Measurements from ENCODE around the gene FCHSD2. TPM values are rescaled to one million over a fixed set of nuclear protein-coding genes. Genes with fewer than 3 reads are reported as not detected.

Gene FCHSD2
- total and polyA plus RNA-seq, 2 of the 8 experiments (the other 6 are each of a cell fraction or from before 2014, with no cell fraction given) = 4.1 to 7.8 TPM

DNA sequence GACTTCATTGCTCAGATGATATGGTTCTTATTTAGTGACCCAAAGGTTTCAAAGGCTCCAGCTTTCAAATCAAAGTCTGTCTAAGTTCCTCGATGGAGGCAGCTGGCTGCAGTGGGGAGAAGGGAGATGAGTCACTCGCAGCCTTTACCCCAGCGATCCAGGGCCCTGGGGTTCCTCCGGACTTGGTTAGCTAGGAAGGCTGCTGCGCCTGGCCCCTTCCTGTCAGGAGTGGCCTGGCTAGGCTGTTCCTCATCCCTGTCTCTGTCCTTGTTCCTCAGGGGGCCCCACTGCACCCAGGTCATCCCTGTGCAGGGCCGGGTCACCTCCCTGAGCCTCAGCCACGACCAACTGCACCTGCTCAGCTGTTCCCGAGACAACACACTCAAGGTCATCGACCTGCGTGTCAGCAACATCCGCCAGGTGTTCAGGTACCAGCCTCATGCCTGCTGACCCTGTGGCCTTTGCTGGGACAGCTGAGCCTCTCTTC is 314.0 kb downstream of the FCHSD2 start:
- no peak for DNase-seq (ENCODE audit: low read depth in 1 of 2, low spot score in 2 of 2)
- peaks cover 0 to 5% (median 4%) of the 10 kb centered on the region in 4 experiments; a peak in 6 of 7 replicates for H3K4me1 ChIP-seq (replicated peaks in 1 of 4; ENCODE audit: control insufficient read depth in 3 of 4, insufficient read depth in 4 of 4, low read length in 3 of 4)
- H2BK5ac ChIP-seq (ENCODE audit: low read depth, low read length) = no peak overlapping the region
- ChIA-PET POLR2A (ENCODE audit: partially characterized antibody) (interaction anchor here (0.7 to 1.4 kb wide), 4 partner anchors 8 to 96 kb away, joined by 3 to 4 read pairs (median 3); no protein-coding TSS in a partner anchor), CTCF (ENCODE audit: partially characterized antibody) (interaction anchor here (0.7 to 11.9 kb wide), 15 partner anchors 13 to 461 kb away, joined by 3 to 258 read pairs (median 4); partner anchors contain the start of gene FCHSD2)
- no peak overlapping the region for H3K4me2 ChIP-seq (ENCODE audit: insufficient read depth in 1 of 2, low read depth in 2 of 2, low read length in 2 of 2)
- no peaks in the 10 kb centered on the region for H3K23me2 ChIP-seq (ENCODE audit: low read depth, low read length)
- H2AK5ac ChIP-seq (ENCODE audit: low read depth, low read length) = no peak overlapping the region
- no peak overlapping the region for H3K4me3 ChIP-seq (ENCODE audit: extremely low read depth in 1 of 4, insufficient read depth in 2 of 4, low read depth in 3 of 4, low read length in 4 of 4)
- no peak overlapping the region for H3K18ac ChIP-seq (ENCODE audit: extremely low read depth, low read length)
- WGBS, 2 experiments (ENCODE audit: extremely low coverage in 1 of 2, insufficient coverage in 1 of 2, insufficient read length in 1 of 2, insufficient replicate concordance in 2 of 2, low coverage in 1 of 2, low lambda C conversion rate in 2 of 2, missing lambda C conversion rate in 1 of 2) = 92% methylated on average over 11 of the region's 11 CpGs; no CpG with 5 or more reads in 1 of the 2 experiments
- H3K36me3 ChIP-seq (ENCODE audit: control insufficient read depth in 2 of 4, insufficient read depth in 4 of 4, low read length in 3 of 4) = no peaks in the 10 kb centered on the region; a peak in 1 of 8 replicates
- no peak overlapping the region for H4K8ac ChIP-seq (ENCODE audit: extremely low read depth, insufficient read depth, low read length)
- peaks cover 0 to 1% of the 10 kb centered on the region in 2 experiments for H4K20me1 ChIP-seq (replicated peaks in 1 of 2; ENCODE audit: control insufficient read depth in 1 of 2, insufficient read depth in 2 of 2, low read length in 2 of 2)
- H3K79me2 ChIP-seq (ENCODE audit: control insufficient read depth in 1 of 2, insufficient read depth in 2 of 2, low read length in 2 of 2) = no peaks in the 10 kb centered on the region
- peaks cover 0 to 5% (median 2%) of the 10 kb centered on the region in 4 experiments; a peak in 5 of 7 replicates for H3K27me3 ChIP-seq (replicated peaks in 1 of 4; ENCODE audit: control insufficient read depth in 3 of 4, extremely low read depth in 1 of 4, insufficient read depth in 3 of 4, low read length in 3 of 4)
- H3K14ac ChIP-seq (ENCODE audit: insufficient read length) = no peak overlapping the region
- no peaks in the 10 kb centered on the region for H3K9me3 ChIP-seq (ENCODE audit: insufficient read depth in 2 of 2, low read depth in 1 of 2, low read length in 1 of 2)
- no peak overlapping the region for H3K4ac ChIP-seq (replicated peaks; ENCODE audit: insufficient read length, low read depth, low read length)
- H4K5ac ChIP-seq (ENCODE audit: insufficient read length, low read depth, low read length) = no peak overlapping the region
- H4K91ac ChIP-seq (replicated peaks; ENCODE audit: insufficient read length, low read length) = no peak overlapping the region
- no peak for TF ChIP-seq CTCF (IDR thresholded peaks at IDR 0.05; ENCODE audit: control extremely low read depth in 1 of 3, insufficient read depth in 1 of 3, low read depth in 1 of 3, low read length in 3 of 3)
- no peak overlapping the region for H2AFZ ChIP-seq (ENCODE audit: low read length)
- no peak overlapping the region for H3K27ac ChIP-seq (ENCODE audit: low read depth, low read length)
- H3K56ac ChIP-seq (replicated peaks; ENCODE audit: insufficient read length, low read depth, low read length) = no peak overlapping the region
- FAIRE-seq = no peak
- no peak overlapping the region for H2BK15ac ChIP-seq (ENCODE audit: low read length)
- no peaks in the 10 kb centered on the region for H3K79me1 ChIP-seq (ENCODE audit: low read depth, low read length)
- no peak overlapping the region for H3K9ac ChIP-seq (replicated peaks in 1 of 4; ENCODE audit: extremely low read depth in 1 of 4, low read depth in 3 of 4, low read length in 3 of 4)
- H2BK120ac ChIP-seq (replicated peaks; ENCODE audit: low read depth, low read length) = no peak overlapping the region
- no peak overlapping the region for H2BK20ac ChIP-seq (ENCODE audit: low read length)
- no peak overlapping the region for H3K23ac ChIP-seq (ENCODE audit: insufficient read length)
- H2BK12ac ChIP-seq (ENCODE audit: low read depth, low read length) = no peak overlapping the region
